ENCODE data around the gene CCDC157.

CCDC157 gene

GRCh38 chr22:30358541-30358940 lies 1.7 kb downstream of the CCDC157 start:
- no peak for TF ChIP-seq NFIC (IDR thresholded peaks at IDR 0.05)
- TF ChIP-seq CEBPB (IDR thresholded peaks at IDR 0.05): no peak
- no peak for TF ChIP-seq YY1 (IDR thresholded peaks at IDR 0.05; ENCODE audit: low read depth)
- no peak for TF ChIP-seq TCF12 (IDR thresholded peaks at IDR 0.05; ENCODE audit: low read depth)
- no peak for TF ChIP-seq EGR1 (IDR thresholded peaks at IDR 0.05)
- no peak for TF ChIP-seq TAF1 (IDR thresholded peaks at IDR 0.05; ENCODE audit: low read depth)
- no peak for TF ChIP-seq USF1 (IDR thresholded peaks at IDR 0.05)
- TF ChIP-seq ZBTB7A (IDR thresholded peaks at IDR 0.05; ENCODE audit: low read depth): no peak
- TF ChIP-seq MAX (IDR thresholded peaks at IDR 0.05): no peak
- no peak for TF ChIP-seq REST (IDR thresholded peaks at IDR 0.05; ENCODE audit: low read depth)
- TF ChIP-seq TEAD4 (IDR thresholded peaks at IDR 0.05): no peak
- TF ChIP-seq RAD21 (IDR thresholded peaks at IDR 0.05; ENCODE audit: low read depth): no peak
- no peak for TF ChIP-seq CREB1 (IDR thresholded peaks at IDR 0.05; ENCODE audit: low read depth)
- TF ChIP-seq FOXM1 (IDR thresholded peaks at IDR 0.05; ENCODE audit: borderline replicate concordance, low read depth): no peak
- no peak for TF ChIP-seq EP300 (IDR thresholded peaks at IDR 0.05; ENCODE audit: borderline replicate concordance)

- TF ChIP-seq CREB1 (IDR thresholded peaks at IDR 0.05; ENCODE audit: low read depth) (no peak), EGR1 (IDR thresholded peaks at IDR 0.05) (no peak), RAD21 (IDR thresholded peaks at IDR 0.05; ENCODE audit: low read depth) (no peak), FOXM1 (IDR thresholded peaks at IDR 0.05; ENCODE audit: borderline replicate concordance, low read depth) (no peak), TCF12 (IDR thresholded peaks at IDR 0.05; ENCODE audit: low read depth) (no peak)
Observed at GRCh38 chr22:30361916-30362650, 5.3 kb downstream of the CCDC157 start.

GRCh38 chr22:30362651-30363281 lies 6.0 kb downstream of the CCDC157 start:
- TF ChIP-seq EGR1 (IDR thresholded peaks at IDR 0.05): no peak
- TF ChIP-seq REST (IDR thresholded peaks at IDR 0.05; ENCODE audit: low read depth): no peak
- TF ChIP-seq CEBPB (IDR thresholded peaks at IDR 0.05): no peak
- TF ChIP-seq YY1 (IDR thresholded peaks at IDR 0.05; ENCODE audit: low read depth): no peak
- TF ChIP-seq USF1 (IDR thresholded peaks at IDR 0.05): no peak
- TF ChIP-seq RAD21 (IDR thresholded peaks at IDR 0.05; ENCODE audit: low read depth): no peak
- no peak for TF ChIP-seq ZBTB7A (IDR thresholded peaks at IDR 0.05; ENCODE audit: low read depth)
- no peak for TF ChIP-seq NFIC (IDR thresholded peaks at IDR 0.05)
- no peak for TF ChIP-seq EP300 (IDR thresholded peaks at IDR 0.05; ENCODE audit: borderline replicate concordance)
- TF ChIP-seq TAF1 (IDR thresholded peaks at IDR 0.05; ENCODE audit: low read depth): no peak
- TF ChIP-seq CREB1 (IDR thresholded peaks at IDR 0.05; ENCODE audit: low read depth): no peak
- no peak for TF ChIP-seq FOXM1 (IDR thresholded peaks at IDR 0.05; ENCODE audit: borderline replicate concordance, low read depth)
- TF ChIP-seq TCF12 (IDR thresholded peaks at IDR 0.05; ENCODE audit: low read depth): no peak
- TF ChIP-seq MAX (IDR thresholded peaks at IDR 0.05): no peak
- no peak for TF ChIP-seq TEAD4 (IDR thresholded peaks at IDR 0.05)

- no peak for TF ChIP-seq YY1 (IDR thresholded peaks at IDR 0.05; ENCODE audit: low read depth)
- no peak for TF ChIP-seq REST (IDR thresholded peaks at IDR 0.05; ENCODE audit: low read depth)
- no peak for TF ChIP-seq TAF1 (IDR thresholded peaks at IDR 0.05; ENCODE audit: low read depth)
- TF ChIP-seq TEAD4 (IDR thresholded peaks at IDR 0.05): no peak
- TF ChIP-seq RAD21 (IDR thresholded peaks at IDR 0.05; ENCODE audit: low read depth): no peak
- no peak for TF ChIP-seq NFIC (IDR thresholded peaks at IDR 0.05)
- no peak for TF ChIP-seq ZBTB7A (IDR thresholded peaks at IDR 0.05; ENCODE audit: low read depth)
- no peak for TF ChIP-seq FOXM1 (IDR thresholded peaks at IDR 0.05; ENCODE audit: borderline replicate concordance, low read depth)
- no peak for TF ChIP-seq CREB1 (IDR thresholded peaks at IDR 0.05; ENCODE audit: low read depth)
- TF ChIP-seq USF1 (IDR thresholded peaks at IDR 0.05): no peak
Observed at GRCh38 chr22:30365891-30366290, 9.1 kb downstream of the CCDC157 start.
